Peyer's patch (tissue), 4 donors: ENCODE data around the gene FKTN.

Experiments used
- POLR2A ChIP-seq, 2 donors: fragments of 450-650 bp; IDR thresholded peaks; one replicate each; pipeline ENCODE4 v1.5.1; 2017; ENCODE audit warnings: antibody characterized with exemption in 2 of 2, mild to moderate bottlenecking in 2 of 2, moderate library complexity in 2 of 2
- TF ChIP-seq, protein P1 (sequence below), 6 experiments: fragments of 450-650 bp in 4 of 6; fragments of 200-600 bp in 2 of 6; sonication (generic) in 1 of 6; IDR thresholded peaks; one replicate each; pipeline ENCODE4 v1.5.1; 2017 to 2019; ENCODE audit warnings: antibody characterized with exemption in 6 of 6, mild to moderate bottlenecking in 3 of 6, moderate library complexity in 1 of 6

DNA sequence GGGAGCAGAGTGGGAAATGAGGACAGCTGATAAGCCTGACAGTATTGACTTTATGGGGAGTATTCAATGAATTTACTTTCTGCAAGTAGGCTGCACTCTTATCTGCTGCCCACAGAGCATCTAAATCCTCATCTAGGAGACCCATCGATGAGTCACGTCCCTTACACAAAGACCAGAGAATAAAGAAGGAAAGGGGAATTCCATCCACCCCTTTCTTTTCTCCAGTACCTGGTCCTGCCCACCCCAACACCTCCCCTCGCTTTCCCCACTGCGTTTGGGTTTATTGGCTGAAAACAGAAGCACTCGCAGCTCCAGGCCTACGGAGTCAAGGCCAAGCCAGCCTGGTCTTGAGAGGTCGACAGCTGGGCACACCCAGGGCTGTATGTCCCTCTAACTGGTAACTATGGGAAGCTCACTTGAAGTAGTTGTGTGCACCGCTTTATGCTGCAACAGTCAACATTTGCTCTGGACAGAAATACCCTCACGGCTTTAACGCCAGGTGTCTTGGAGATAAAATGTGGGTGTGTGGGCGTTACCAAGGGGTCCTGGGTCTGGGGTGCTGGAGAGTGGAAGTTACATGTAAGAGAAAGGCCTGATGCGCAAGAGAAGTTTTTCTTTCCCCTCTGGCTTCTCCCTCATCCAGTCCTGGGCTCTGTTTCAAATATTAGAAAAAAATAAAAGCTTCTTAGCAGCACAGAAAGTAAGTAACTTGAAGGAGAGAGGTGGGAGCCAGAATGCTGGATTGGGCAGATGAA is 89.8 kb downstream of the FKTN start:
- TF ChIP-seq, protein P1, sequence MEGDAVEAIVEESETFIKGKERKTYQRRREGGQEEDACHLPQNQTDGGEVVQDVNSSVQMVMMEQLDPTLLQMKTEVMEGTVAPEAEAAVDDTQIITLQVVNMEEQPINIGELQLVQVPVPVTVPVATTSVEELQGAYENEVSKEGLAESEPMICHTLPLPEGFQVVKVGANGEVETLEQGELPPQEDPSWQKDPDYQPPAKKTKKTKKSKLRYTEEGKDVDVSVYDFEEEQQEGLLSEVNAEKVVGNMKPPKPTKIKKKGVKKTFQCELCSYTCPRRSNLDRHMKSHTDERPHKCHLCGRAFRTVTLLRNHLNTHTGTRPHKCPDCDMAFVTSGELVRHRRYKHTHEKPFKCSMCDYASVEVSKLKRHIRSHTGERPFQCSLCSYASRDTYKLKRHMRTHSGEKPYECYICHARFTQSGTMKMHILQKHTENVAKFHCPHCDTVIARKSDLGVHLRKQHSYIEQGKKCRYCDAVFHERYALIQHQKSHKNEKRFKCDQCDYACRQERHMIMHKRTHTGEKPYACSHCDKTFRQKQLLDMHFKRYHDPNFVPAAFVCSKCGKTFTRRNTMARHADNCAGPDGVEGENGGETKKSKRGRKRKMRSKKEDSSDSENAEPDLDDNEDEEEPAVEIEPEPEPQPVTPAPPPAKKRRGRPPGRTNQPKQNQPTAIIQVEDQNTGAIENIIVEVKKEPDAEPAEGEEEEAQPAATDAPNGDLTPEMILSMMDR (IDR thresholded peaks at IDR 0.05): no peak
- TF ChIP-seq POLR2A (IDR thresholded peaks at IDR 0.05): no peak
